GM18907 (cell line): ENCODE data around the gene ACSS1.

ENCODE experiments used
- ATAC-seq: cut with Tn5 transposase; IDR thresholded peaks from one replicate; pipeline ENCODE4 v1.9.1; 2021; ENCODE audit warnings: mild to moderate bottlenecking, moderate library complexity; ENCODE audit not compliant: unreplicated experiment

The ACSS1 gene

DNA sequence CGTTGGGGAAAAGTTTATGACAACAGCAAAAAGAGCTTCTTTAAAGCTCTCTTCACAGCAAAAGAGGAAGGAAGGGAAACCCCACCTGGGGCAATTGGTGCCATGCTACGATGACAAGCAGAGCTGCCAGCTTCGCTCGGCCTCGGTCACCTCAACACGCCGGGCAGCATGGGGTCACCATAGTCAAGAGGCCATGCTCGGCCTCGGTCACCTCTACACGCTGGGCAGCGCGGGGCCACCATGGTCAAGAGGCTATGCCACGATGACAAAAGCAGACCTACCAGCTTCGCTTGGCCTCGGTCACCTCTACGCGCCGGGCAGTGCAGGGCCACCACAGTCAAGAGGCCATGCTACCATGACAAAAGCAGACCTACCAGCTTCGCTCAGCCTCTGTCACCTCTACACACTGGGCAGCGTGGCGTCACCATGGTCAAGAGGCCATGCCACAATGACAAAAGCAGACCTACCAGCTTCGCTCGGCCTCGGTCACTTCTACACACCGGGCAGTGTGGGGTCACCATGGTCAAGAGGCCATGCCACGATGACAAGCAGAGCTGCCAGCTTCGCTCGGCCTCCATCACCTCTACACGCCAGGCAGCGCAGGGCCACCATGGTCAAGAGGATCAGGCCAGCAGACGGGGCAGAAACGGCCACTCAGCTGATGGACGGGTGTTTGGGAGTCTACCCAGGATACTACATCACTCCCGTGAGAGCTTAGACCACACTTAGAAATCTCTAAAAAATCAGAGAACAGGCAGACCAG is 77.5 kb downstream of the ACSS1 start:
- no peak for ATAC-seq

- no peak for ATAC-seq
These were observed 78.6 kb downstream of the ACSS1 start for GRCh38 chr20:24979036-24979960.

GRCh38 chr20:24978513-24978912 is 79.4 kb downstream of the ACSS1 start:
- no peak for ATAC-seq

GRCh38 chr20:24977797-24978196 is 80.1 kb downstream of the ACSS1 start:
- no peak for ATAC-seq

DNA sequence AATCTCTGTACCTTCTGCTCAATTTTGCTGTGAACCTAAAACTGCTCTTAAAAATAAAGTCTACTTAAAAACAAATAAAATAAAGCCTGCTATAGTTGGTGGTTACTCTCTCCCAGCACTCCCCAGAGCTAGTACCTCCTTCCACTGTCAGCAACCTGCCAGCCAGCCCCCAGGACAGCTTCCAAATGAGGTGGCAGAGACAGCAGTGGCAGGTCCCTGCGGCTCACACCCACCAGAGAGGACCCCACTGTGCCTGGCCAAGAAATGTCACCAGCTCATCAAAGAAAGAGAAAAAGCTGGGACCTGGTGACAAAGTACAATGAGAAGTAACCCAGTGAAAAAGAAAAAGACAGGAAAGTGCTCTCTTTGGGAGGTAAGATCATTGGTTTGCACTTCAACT is 80.6 kb downstream of the ACSS1 start:
- ATAC-seq = no peak

DNA sequence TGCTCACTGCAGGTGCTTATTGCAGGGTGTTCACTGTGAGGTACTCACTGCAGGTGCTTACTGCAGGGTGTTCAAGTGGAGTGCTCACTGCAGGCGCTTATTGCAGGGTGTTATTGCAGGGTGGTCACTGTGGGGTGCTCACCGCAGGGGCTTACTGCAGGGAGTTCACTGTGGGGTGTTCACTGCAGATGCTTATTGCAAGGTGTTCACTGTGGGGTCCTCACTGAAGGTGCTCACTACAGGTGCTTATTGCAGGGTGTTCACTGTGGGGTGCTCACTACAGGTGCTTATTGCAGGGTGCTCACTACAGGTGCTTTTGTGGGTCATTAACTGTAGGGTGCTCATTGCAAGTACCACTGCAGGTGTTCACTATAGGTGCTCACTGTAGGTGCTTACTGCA is 85.6 kb downstream of the ACSS1 start:
- ATAC-seq = no peak

DNA sequence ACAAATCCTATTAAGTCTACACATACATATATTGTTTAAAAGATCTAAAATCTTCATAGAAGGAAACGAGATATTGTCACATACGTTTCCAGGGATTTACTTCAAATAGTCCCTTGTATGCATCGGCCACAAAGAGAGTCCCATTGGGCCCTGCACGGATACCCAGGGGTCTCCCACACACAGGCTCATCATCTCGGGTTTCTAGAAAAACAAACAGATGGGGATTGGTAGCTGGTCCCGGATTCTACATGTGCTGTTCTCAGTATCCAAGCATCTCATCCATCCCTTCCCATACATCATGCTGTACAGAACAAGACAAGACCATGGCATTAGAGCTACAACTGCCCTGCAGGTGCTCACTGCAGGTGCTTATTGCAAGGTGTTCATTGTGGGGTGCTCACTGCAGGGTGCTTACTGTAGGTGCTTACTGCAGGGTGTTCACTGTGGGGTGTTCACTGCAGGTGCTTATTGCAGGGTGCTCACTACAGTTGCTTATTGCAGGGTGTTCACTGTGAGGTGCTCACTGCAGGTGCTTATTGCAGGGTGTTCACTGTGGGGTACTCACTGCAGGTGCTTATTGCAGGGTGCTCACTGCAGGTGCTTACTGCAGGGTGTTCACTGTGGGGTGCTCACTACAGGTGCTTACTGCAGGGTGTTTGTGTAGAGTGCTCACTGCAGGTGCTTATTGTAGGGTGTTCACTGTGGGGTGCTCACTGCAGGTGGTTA is 86.4 kb downstream of the ACSS1 start:
- no peak for ATAC-seq

- no peak for ATAC-seq
These were observed 87.2 kb downstream of the ACSS1 start for GRCh38 chr20:24970754-24971153.

GRCh38 chr20:24970030-24970553 is 87.8 kb downstream of the ACSS1 start:
- no peak for ATAC-seq

- no peak for ATAC-seq
These were observed 88.5 kb downstream of the ACSS1 start for GRCh38 chr20:24969186-24970029.

- ATAC-seq = no peak
These were observed 89.6 kb downstream of the ACSS1 start for GRCh38 chr20:24968278-24968800.

DNA sequence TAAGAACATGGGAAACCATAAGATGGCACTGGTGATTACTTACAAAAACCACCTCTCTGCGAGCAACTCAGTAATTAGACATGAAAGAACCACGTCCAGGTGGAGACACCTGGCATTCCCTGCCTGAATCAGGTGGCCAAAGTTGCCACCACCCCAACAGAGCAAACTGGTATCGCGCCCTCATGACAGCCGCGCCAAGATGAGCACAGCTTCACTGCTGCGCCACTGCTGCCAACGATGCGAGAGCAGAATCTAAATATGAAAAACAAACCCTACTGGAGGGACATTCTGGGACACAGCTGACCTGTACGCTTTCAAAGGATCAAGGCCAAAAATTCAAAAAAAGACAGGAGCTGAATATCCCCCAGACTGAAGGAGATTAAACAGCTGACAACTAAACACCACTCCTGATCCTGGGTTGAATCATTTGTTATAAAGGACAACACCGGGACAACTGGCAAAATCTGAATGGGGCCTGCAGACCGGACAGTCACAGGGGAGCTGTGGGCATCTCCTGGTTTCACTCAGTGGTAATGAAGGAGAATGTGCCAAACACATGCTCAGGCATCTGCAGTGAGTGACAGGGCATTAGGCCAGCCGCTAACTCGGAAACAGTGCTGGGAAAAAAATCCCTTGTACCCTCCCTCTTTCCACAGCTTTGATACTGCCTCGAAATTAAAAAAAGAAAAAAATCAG is 91.5 kb downstream of the ACSS1 start:
- no peak for ATAC-seq

- no peak for ATAC-seq
These were observed 92.6 kb downstream of the ACSS1 start for GRCh38 chr20:24965065-24965919.

DNA sequence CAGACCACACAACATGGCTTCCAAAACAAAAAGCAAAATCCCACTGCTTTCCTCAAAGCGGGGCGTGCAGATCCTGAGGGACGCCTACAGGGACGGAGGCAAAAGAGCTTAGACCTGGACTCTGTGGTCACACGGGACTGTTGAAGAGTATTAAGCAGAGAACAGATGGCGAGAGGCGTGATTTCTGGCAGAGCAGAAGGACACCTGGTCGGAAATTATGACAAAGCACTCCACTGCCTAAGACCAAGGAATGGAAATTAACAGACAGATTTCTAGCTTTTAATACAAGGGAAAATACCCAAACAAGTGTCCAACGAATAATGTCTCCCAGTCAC is 93.5 kb downstream of the ACSS1 start:
- ATAC-seq = no peak

GRCh38 chr20:24963672-24964505 is 94.0 kb downstream of the ACSS1 start:
- ATAC-seq = no peak

GRCh38 chr20:24962510-24962909 is 95.4 kb downstream of the ACSS1 start:
- ATAC-seq = no peak

GRCh38 chr20:24962182-24962492 is 95.8 kb downstream of the ACSS1 start:
- no peak for ATAC-seq
